Erythroblast (primary cell): Measurements from ENCODE around the gene VAMP2.

ENCODE experiments used
- GATA1 ChIP-seq: IDR thresholded peaks from 2 replicates; pipeline ENCODE4 v1.6.1; 2011; ENCODE audit warnings: low read depth, mild to moderate bottlenecking, control low read depth, low read length, moderate library complexity
- POLR2A ChIP-seq: IDR thresholded peaks from 2 replicates; pipeline ENCODE4 v1.6.1; 2011; ENCODE audit warnings: mild to moderate bottlenecking, low read length

DNA sequence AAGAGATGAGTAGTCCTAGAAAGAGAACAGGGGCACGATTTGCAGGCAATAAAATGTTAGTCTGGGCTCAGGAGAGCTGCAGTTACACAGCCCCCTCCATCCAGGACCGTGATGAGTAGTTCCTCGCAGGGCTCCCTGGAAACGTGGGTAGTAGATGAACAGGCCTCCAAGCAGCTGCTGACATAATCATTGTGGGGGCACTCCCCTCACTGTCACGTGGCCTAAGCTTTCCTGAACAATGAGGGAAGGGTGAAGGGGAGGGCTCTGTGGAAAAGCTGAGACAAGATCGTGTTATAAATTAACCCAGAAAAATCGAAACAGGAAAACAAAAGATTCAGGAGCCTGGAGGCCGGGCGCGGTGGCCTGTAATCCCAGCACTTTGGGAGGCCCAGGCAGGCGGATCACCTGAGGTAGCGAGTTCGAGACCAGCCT lies 9.2 kb downstream of the VAMP2 start:
- TF ChIP-seq POLR2A (no peak), GATA1 (no peak)
